PC-3 (cell line): Measurements from ENCODE around the gene SLC12A2. TPM values are rescaled to one million over a fixed set of nuclear protein-coding genes. Genes with fewer than 3 reads are reported as not detected.

Experiments
- ATAC-seq: fragments of 200-7000 bp; cut with Tn5 transposase; 2 replicates; pipeline ENCODE4 v1.9.1; 2020; ENCODE audit warnings: mild to moderate bottlenecking, moderate library complexity
- BruUV-seq: library from RNA; stranded (reverse); fragments of 400-500 nt; replicated peaks from 2 replicates; lab custom pipeline; 2021; lab: Mats Ljungman, UMichigan
- CTCF ChIA-PET: fragments of 300-600 bp; sonication (Branson Sonifier 250); formaldehyde crosslinking; loops from one replicate; lab custom pipeline; 2022; ENCODE audit warnings: antibody characterized with exemption; lab: Charles Lee
- POLR2A ChIA-PET: fragments of 300-600 bp; sonication (Branson Sonifier 250); formaldehyde crosslinking; loops from one replicate; lab custom pipeline; 2022; ENCODE audit warnings: antibody characterized with exemption; ENCODE audit not compliant: unreplicated experiment; lab: Charles Lee
- DNase-seq: peaks from one replicate; pipeline ENCODE4 v3.0.0-alpha.2; 2015
- H2AFZ ChIP-seq: fragments of 300-600 bp; sonication (generic); 2 replicates; pipeline ENCODE4 v1.6.0; 2016; ENCODE audit warnings: antibody characterized with exemption, low read length
- H3F3A ChIP-seq: fragments of 300-600 bp; sonication (generic); one replicate; pipeline ENCODE4 v1.6.0; 2017; ENCODE audit warnings: antibody characterized with exemption, low read length, control low read depth, mild to moderate bottlenecking; ENCODE audit not compliant: unreplicated experiment
- H3K27ac ChIP-seq: fragments of 300-600 bp; sonication (generic); 2 replicates; pipeline ENCODE4 v1.5.1; 2016; ENCODE audit warnings: mild to moderate bottlenecking, low read length
- H3K27me3 ChIP-seq: fragments of 300-600 bp; sonication (generic); 2 replicates; pipeline ENCODE4 v1.6.1; 2016; ENCODE audit warnings: low read length, mixed read lengths
- H3K36me3 ChIP-seq: fragments of 300-600 bp; sonication (generic); 2 replicates; pipeline ENCODE4 v1.6.1; 2016; ENCODE audit warnings: low read depth, mixed run types, low read length, mixed read lengths
- H3K4me1 ChIP-seq: fragments of 300-600 bp; sonication (generic); 2 replicates; pipeline ENCODE4 v1.5.1; 2016; ENCODE audit warnings: low read length; ENCODE audit not compliant: insufficient read depth
- H3K4me2 ChIP-seq: fragments of 300-600 bp; sonication (generic); 2 replicates; pipeline ENCODE4 v1.6.0; 2016; ENCODE audit warnings: low read length
- H3K4me3 ChIP-seq: fragments of 300-600 bp; sonication (generic); 2 replicates; pipeline ENCODE4 v1.5.1; 2016; ENCODE audit warnings: mild to moderate bottlenecking, low read length, mixed read lengths
- H3K79me2 ChIP-seq: fragments of 300-600 bp; sonication (generic); 2 replicates; pipeline ENCODE4 v1.6.1; 2017; ENCODE audit warnings: low read length, mixed read lengths
- H3K9ac ChIP-seq: fragments of 300-600 bp; sonication (generic); 2 replicates; pipeline ENCODE4 v1.6.0; 2016; ENCODE audit warnings: mild to moderate bottlenecking, low read length
- H3K9me2 ChIP-seq: fragments of 300-600 bp; sonication (generic); replicated peaks from 2 replicates; pipeline ENCODE4 v1.6.1; 2016; ENCODE audit warnings: mixed run types, low read length, mixed read lengths
- H3K9me3 ChIP-seq: fragments of 300-600 bp; sonication (generic); 2 replicates; pipeline ENCODE4 v1.6.1; 2016; ENCODE audit warnings: low read length, mixed read lengths
- H4K20me1 ChIP-seq: fragments of 300-600 bp; sonication (generic); 2 replicates; pipeline ENCODE4 v1.6.1; 2016; ENCODE audit warnings: low read length, mixed read lengths
- EZH2 ChIP-seq: fragments of 300-600 bp; sonication (generic); IDR thresholded peaks from one replicate; pipeline ENCODE4 v1.6.1; 2017; ENCODE audit warnings: antibody characterized with exemption, mild to moderate bottlenecking, low read length; ENCODE audit not compliant: unreplicated experiment
- EZH2phosphoT487 ChIP-seq: fragments of 300-600 bp; sonication (generic); IDR thresholded peaks from 2 replicates; pipeline ENCODE4 v1.6.1; 2018; ENCODE audit warnings: mild to moderate bottlenecking, antibody characterized with exemption, low read length, borderline replicate concordance
- intact Hi-C: fragments of 100-400 bp; cut with micrococcal nuclease; formaldehyde crosslinking; loops from 2 replicates; pipeline ENCODE4 v1.9.0; 2023
- total RNA-seq: library from RNA; depleted of rRNA; stranded (reverse); fragments of >200 nt; gene quantifications from 2 replicates; pipeline ENCODE4 v1.2.3, GENCODE V29; 2014
- TF ChIP-seq, protein P1 (sequence below): fragments of 300-600 bp; sonication (generic); conservative IDR thresholded peaks from 2 replicates; pipeline ENCODE4 v1.5.1; 2017; ENCODE audit warnings: antibody characterized with exemption, low read depth, mild to moderate bottlenecking, low read length

The SLC12A2 gene
- total RNA-seq, 1 experiment from 2014 or later: 33.9 TPM

DNA sequence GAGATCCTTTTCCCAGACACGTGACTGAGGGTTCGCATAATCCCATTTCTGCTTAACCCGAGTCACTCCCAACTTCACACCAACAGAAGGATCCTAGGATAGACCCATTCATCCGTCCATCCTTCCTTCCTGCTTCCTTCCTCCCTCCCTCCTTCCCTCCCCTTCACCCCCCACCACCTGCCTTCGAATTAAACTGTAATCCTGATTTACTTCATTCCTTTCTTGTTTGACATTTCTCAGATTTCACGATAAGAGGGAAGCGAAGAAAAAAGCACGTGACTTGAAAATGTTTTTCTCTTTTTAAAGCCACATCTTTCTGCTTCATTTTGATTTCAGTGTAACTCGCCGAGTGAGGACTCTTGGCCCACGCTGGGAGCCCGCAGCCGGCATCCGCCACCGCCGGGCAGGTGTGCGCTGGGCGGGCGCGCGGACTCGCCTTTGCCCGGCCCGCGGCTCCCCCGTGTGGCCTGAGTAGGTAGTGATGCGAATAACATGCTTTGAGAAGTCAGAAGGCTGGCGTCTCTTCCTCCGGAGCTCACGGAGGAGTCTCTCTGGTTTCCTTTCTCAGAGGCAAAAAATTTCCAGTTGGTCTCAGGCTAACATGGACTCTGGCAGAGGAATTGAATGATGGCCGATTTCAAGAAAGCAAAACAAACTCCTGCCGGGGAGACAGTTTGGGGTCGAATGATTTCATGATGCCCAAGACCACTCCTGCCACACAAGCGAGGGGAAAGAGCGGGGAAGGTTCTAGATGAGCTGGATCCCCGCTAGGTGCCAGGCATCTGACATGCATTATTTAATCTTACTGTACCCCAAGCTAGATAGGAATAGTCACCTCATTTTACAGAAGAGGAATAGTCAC is 117.7 kb downstream of the SLC12A2 start:
- no peaks in the 10 kb centered on the region for H4K20me1 ChIP-seq
- no peaks in the 10 kb centered on the region for H3K27me3 ChIP-seq
- no peaks in the 10 kb centered on the region for H3F3A ChIP-seq
- H3K27ac ChIP-seq: peak overlapping the region; percentile 4; the same call in 1 of the 2 replicates
- CTCF ChIA-PET: interaction anchor here (0.5 to 1.0 kb wide), 3 partner anchors 243 to 326 kb away, joined by 5 to 11 read pairs (median 8); no protein-coding TSS in a partner anchor
- intact Hi-C loops: loop anchor here (1.0 to 2.0 kb wide), 7 partner anchors 37 to 636 kb away; no protein-coding TSS in a partner anchor
- TF ChIP-seq, protein P1, sequence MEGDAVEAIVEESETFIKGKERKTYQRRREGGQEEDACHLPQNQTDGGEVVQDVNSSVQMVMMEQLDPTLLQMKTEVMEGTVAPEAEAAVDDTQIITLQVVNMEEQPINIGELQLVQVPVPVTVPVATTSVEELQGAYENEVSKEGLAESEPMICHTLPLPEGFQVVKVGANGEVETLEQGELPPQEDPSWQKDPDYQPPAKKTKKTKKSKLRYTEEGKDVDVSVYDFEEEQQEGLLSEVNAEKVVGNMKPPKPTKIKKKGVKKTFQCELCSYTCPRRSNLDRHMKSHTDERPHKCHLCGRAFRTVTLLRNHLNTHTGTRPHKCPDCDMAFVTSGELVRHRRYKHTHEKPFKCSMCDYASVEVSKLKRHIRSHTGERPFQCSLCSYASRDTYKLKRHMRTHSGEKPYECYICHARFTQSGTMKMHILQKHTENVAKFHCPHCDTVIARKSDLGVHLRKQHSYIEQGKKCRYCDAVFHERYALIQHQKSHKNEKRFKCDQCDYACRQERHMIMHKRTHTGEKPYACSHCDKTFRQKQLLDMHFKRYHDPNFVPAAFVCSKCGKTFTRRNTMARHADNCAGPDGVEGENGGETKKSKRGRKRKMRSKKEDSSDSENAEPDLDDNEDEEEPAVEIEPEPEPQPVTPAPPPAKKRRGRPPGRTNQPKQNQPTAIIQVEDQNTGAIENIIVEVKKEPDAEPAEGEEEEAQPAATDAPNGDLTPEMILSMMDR: peak; percentile 96
- TF ChIP-seq EZH2 (no peak), EZH2phosphoT487 (no peak)
- H3K4me1 ChIP-seq: peaks cover 33% of the 10 kb centered on the region
- peak; percentile 87 for DNase-seq
- no peak overlapping the region for H3K9ac ChIP-seq
- ATAC-seq: peak; percentile 66
- no peaks in the 10 kb centered on the region for H3K36me3 ChIP-seq
- peak overlapping the region; percentile 78 for H3K4me2 ChIP-seq
- no peaks in the 10 kb centered on the region for H3K9me3 ChIP-seq
- BruUV-seq: no TSS peak
- POLR2A ChIA-PET: no interaction called here
- peak overlapping the region; percentile 57 for H3K4me3 ChIP-seq
- H3K79me2 ChIP-seq: no peaks in the 10 kb centered on the region
- H3K9me2 ChIP-seq: no peaks in the 10 kb centered on the region
- peak overlapping the region; percentile 63; the same call in 1 of the 2 replicates for H2AFZ ChIP-seq

DNA sequence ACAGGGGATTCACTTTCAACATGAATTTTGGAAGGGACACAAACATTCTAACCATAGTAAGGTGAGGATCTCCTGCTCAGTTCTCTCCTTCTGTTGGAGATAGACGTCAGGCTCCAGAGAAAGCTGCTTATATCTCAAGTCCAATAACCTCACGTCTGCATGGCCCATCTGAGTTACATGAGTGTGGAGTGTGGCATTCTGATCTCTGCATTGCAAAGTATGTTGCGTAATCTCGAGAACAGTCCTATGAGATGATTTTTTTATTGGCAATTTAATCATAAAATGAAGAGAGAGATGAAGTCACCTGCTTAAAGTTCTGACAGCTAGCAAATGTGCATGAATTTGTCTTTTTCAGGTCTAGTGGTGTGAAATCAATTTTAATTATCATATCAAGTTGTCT is 118.8 kb downstream of the SLC12A2 start:
- Histone ChIP-seq H3K9ac (no peak overlapping the region), H4K20me1 (no peaks in the 10 kb centered on the region), H2AFZ (no peak overlapping the region), H3K27me3 (no peaks in the 10 kb centered on the region), H3K79me2 (no peaks in the 10 kb centered on the region), H3K9me3 (no peaks in the 10 kb centered on the region), H3K4me3 (no peak overlapping the region), H3K36me3 (no peaks in the 10 kb centered on the region), H3K4me1 (peaks cover 33% of the 10 kb centered on the region), H3K4me2 (no peak overlapping the region), H3K27ac (no peak overlapping the region), H3F3A (no peaks in the 10 kb centered on the region), H3K9me2 (no peaks in the 10 kb centered on the region)
- DNase-seq (no peak), ATAC-seq (no peak)
- POLR2A ChIA-PET: interaction anchor here (0.7 kb wide), 1 partner anchor 381 kb away, joined by 3 read pairs; no protein-coding TSS in a partner anchor
- CTCF ChIA-PET: no interaction called here
- TF ChIP-seq EZH2: no peak
- TF ChIP-seq, protein P1: no peak
- BruUV-seq: no TSS peak
- intact Hi-C loops: no loop called here

DNA sequence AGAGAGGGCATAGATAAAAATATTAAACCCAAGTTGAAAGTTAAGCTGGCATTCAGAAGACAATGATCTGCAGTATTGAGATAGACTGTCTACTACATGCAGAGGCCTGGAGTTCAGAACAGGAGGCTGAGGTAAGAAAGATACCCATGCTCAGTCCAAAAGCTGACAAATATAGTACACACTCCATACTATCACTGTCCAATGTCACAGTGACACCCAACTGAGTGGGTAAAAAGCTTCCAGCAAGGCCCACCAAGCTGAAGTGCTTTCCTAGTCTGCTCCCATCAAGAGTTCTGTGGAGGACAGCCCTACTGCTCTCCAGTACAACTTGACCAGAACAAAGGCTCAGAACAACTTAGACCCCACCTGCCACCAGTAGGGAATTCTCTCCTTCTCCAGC is 124.9 kb downstream of the SLC12A2 start:
- intact Hi-C loops: no loop called here
- CTCF ChIA-PET: no interaction called here

More for the DNA sequence above, 124.9 kb downstream of the SLC12A2 start:
- H3K79me2 ChIP-seq: no peaks in the 10 kb centered on the region
- no peak for ATAC-seq
- TF ChIP-seq EZH2 (no peak), EZH2phosphoT487 (no peak)
- TF ChIP-seq, protein P1: no peak
- H3K9me2 ChIP-seq: no peaks in the 10 kb centered on the region
- no peaks in the 10 kb centered on the region for H3F3A ChIP-seq
- H3K9me3 ChIP-seq: no peaks in the 10 kb centered on the region
- no peaks in the 10 kb centered on the region for H4K20me1 ChIP-seq
- no peak overlapping the region for H3K9ac ChIP-seq
- H3K4me3 ChIP-seq: no peak overlapping the region
- peaks cover 1% of the 10 kb centered on the region; the same call in 1 of the 2 replicates for H3K4me1 ChIP-seq
- H3K27me3 ChIP-seq: no peaks in the 10 kb centered on the region
- no peaks in the 10 kb centered on the region for H3K36me3 ChIP-seq
- DNase-seq: no peak
- BruUV-seq: no TSS peak
- H2AFZ ChIP-seq: no peak overlapping the region
- no peak overlapping the region for H3K4me2 ChIP-seq
- POLR2A ChIA-PET: no interaction called here
- no peak overlapping the region for H3K27ac ChIP-seq
